ENCODE data around the gene OGG1.
A peak's percentile ranks its signal among the peaks of the same experiment; 100 is the strongest.

The OGG1 gene

GRCh38 chr3:9784965-9785364 lies 35.2 kb downstream of the OGG1 start:
- no peak for TF ChIP-seq CTCF (IDR thresholded peaks at IDR 0.05; ENCODE audit: low read depth, low read length)

GRCh38 chr3:9785602-9786001 lies 35.9 kb downstream of the OGG1 start:
- no peak for TF ChIP-seq CTCF (IDR thresholded peaks at IDR 0.05; ENCODE audit: low read depth, low read length)
- DNase-seq (ENCODE audit: extremely low read depth, low read depth), result no peak

More at GRCh38 chr3:9784965-9785364, 35.2 kb downstream of the OGG1 start:
- DNase-seq (ENCODE audit: extremely low read depth, low read depth), result no peak

- no peak for TF ChIP-seq CTCF (IDR thresholded peaks at IDR 0.05; ENCODE audit: low read depth, low read length)
- DNase-seq (ENCODE audit: extremely low read depth, low read depth), result no peak
These were observed 36.5 kb downstream of the OGG1 start for GRCh38 chr3:9786209-9786739.

GRCh38 chr3:9786825-9787669 lies 37.3 kb downstream of the OGG1 start:
- DNase-seq (ENCODE audit: extremely low read depth, low read depth), result no peak
- TF ChIP-seq CTCF (IDR thresholded peaks at IDR 0.05; ENCODE audit: low read depth, low read length), result peak; percentile 43

- DNase-seq (ENCODE audit: extremely low read depth, low read depth), result no peak
- TF ChIP-seq CTCF (IDR thresholded peaks at IDR 0.05; ENCODE audit: low read depth, low read length), result no peak
These were observed 38.0 kb downstream of the OGG1 start for GRCh38 chr3:9787714-9788113.

GRCh38 chr3:9791127-9791526 lies 41.4 kb downstream of the OGG1 start:
- DNase-seq (ENCODE audit: extremely low read depth, low read depth), result no peak
- no peak for TF ChIP-seq CTCF (IDR thresholded peaks at IDR 0.05; ENCODE audit: low read depth, low read length)

GRCh38 chr3:9791790-9792404 lies 42.1 kb downstream of the OGG1 start:
- DNase-seq (ENCODE audit: extremely low read depth, low read depth), result no peak
- no peak for TF ChIP-seq CTCF (IDR thresholded peaks at IDR 0.05; ENCODE audit: low read depth, low read length)

All from AG09319 (cell line).